ENCODE measurements around the gene ALDOB.

- TF ChIP-seq CTCF (conservative IDR thresholded peaks at IDR 0.05; ENCODE audit: low read depth in 2 of 2), result no peak
- no peak for TF ChIP-seq POLR2AphosphoS5 (IDR thresholded peaks at IDR 0.05; ENCODE audit: low read depth)
- no peak for TF ChIP-seq EZH2 (IDR thresholded peaks at IDR 0.05; ENCODE audit: low read depth, unreplicated experiment)
- no peak for TF ChIP-seq REST (IDR thresholded peaks at IDR 0.05; ENCODE audit: unreplicated experiment)
Observed at GRCh38 chr9:101419863-101420262, 15.7 kb downstream of the ALDOB start.
